H1 (cell line): ENCODE results near the gene APOBEC2. TPM values are rescaled to one million over a fixed set of nuclear protein-coding genes. Genes with fewer than 3 reads are reported as not detected.

Source experiments
- CTBP2 ChIP-seq: IDR thresholded peaks from 2 replicates; pipeline ENCODE4 v1.7.0; 2011; ENCODE audit warnings: borderline replicate concordance, mild to moderate bottlenecking, moderate library complexity, mixed read lengths, low read length; ENCODE audit not compliant: insufficient read depth, insufficient read length
- polyA plus RNA-seq, 7 experiments: library from polyadenylated mRNA; depleted of rRNA in 3 of 7; stranded (reverse) in 5 of 7; unstranded in 2 of 7; fragments of >200 nt in 5 of 7; fragments of 200-250 nt in 2 of 7; gene quantifications; 1 replicate in 5 of 7; 2 replicates in 1 of 7; 4 replicates in 1 of 7; pipeline versions ENCODE4 v1.2.1 to v1.2.3, GENCODE V29; 2011 to 2013; ENCODE audit warnings: missing spikeins in 2 of 7, mixed read lengths in 2 of 7
- total RNA-seq: library from RNA; stranded (reverse); fragmentation: NEBNext Ultra II Directional; extraction: Animal tissue kit (Norgen Biotek cat#: 25700); gene quantifications from 2 replicates; pipeline ENCODE4 v1.2.1, GENCODE V29; 2021
- TF ChIP-seq, protein P1 (sequence below): fragments of 300-600 bp; sonication (generic); IDR thresholded peaks from 2 replicates; pipeline ENCODE4 v1.7.1; 2012; ENCODE audit warnings: low read length, moderate library complexity, mild to moderate bottlenecking, inconsistent platforms; ENCODE audit not compliant: insufficient replicate concordance

Gene APOBEC2
- total and polyA plus RNA-seq, 2 of the 8 experiments (the other 6 are each of a cell fraction or from before 2014, with no cell fraction given), result not detected

DNA sequence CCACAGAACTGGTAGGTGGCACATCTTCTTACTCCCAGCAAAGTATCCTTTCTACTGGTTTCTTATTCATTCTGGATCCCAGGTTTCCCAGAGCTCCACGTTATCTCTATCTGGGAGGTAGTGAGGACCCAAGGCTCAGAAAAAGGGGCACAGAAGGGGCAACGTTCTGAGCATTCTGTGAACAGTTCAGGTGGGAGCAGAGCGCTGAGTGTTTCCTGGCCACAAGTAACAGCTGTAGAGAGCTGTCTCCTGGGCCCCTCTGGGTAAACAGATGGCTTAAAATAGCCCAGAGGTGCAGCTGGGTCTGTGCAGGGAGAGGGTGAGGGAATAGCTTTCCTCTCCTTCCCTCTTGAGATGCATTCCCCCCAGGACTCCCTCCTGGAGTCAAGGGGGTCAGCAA lies 2.1 kb downstream of the APOBEC2 start (continued):
- TF ChIP-seq, protein P1, sequence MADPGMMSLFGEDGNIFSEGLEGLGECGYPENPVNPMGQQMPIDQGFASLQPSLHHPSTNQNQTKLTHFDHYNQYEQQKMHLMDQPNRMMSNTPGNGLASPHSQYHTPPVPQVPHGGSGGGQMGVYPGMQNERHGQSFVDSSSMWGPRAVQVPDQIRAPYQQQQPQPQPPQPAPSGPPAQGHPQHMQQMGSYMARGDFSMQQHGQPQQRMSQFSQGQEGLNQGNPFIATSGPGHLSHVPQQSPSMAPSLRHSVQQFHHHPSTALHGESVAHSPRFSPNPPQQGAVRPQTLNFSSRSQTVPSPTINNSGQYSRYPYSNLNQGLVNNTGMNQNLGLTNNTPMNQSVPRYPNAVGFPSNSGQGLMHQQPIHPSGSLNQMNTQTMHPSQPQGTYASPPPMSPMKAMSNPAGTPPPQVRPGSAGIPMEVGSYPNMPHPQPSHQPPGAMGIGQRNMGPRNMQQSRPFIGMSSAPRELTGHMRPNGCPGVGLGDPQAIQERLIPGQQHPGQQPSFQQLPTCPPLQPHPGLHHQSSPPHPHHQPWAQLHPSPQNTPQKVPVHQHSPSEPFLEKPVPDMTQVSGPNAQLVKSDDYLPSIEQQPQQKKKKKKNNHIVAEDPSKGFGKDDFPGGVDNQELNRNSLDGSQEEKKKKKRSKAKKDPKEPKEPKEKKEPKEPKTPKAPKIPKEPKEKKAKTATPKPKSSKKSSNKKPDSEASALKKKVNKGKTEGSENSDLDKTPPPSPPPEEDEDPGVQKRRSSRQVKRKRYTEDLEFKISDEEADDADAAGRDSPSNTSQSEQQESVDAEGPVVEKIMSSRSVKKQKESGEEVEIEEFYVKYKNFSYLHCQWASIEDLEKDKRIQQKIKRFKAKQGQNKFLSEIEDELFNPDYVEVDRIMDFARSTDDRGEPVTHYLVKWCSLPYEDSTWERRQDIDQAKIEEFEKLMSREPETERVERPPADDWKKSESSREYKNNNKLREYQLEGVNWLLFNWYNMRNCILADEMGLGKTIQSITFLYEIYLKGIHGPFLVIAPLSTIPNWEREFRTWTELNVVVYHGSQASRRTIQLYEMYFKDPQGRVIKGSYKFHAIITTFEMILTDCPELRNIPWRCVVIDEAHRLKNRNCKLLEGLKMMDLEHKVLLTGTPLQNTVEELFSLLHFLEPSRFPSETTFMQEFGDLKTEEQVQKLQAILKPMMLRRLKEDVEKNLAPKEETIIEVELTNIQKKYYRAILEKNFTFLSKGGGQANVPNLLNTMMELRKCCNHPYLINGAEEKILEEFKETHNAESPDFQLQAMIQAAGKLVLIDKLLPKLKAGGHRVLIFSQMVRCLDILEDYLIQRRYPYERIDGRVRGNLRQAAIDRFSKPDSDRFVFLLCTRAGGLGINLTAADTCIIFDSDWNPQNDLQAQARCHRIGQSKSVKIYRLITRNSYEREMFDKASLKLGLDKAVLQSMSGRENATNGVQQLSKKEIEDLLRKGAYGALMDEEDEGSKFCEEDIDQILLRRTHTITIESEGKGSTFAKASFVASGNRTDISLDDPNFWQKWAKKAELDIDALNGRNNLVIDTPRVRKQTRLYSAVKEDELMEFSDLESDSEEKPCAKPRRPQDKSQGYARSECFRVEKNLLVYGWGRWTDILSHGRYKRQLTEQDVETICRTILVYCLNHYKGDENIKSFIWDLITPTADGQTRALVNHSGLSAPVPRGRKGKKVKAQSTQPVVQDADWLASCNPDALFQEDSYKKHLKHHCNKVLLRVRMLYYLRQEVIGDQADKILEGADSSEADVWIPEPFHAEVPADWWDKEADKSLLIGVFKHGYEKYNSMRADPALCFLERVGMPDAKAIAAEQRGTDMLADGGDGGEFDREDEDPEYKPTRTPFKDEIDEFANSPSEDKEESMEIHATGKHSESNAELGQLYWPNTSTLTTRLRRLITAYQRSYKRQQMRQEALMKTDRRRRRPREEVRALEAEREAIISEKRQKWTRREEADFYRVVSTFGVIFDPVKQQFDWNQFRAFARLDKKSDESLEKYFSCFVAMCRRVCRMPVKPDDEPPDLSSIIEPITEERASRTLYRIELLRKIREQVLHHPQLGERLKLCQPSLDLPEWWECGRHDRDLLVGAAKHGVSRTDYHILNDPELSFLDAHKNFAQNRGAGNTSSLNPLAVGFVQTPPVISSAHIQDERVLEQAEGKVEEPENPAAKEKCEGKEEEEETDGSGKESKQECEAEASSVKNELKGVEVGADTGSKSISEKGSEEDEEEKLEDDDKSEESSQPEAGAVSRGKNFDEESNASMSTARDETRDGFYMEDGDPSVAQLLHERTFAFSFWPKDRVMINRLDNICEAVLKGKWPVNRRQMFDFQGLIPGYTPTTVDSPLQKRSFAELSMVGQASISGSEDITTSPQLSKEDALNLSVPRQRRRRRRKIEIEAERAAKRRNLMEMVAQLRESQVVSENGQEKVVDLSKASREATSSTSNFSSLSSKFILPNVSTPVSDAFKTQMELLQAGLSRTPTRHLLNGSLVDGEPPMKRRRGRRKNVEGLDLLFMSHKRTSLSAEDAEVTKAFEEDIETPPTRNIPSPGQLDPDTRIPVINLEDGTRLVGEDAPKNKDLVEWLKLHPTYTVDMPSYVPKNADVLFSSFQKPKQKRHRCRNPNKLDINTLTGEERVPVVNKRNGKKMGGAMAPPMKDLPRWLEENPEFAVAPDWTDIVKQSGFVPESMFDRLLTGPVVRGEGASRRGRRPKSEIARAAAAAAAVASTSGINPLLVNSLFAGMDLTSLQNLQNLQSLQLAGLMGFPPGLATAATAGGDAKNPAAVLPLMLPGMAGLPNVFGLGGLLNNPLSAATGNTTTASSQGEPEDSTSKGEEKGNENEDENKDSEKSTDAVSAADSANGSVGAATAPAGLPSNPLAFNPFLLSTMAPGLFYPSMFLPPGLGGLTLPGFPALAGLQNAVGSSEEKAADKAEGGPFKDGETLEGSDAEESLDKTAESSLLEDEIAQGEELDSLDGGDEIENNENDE, result no peak
- TF ChIP-seq CTBP2, result no peak
